HepG2 (cell line): ENCODE results near the gene AMD1. TPM values are rescaled to one million over a fixed set of nuclear protein-coding genes. Genes with fewer than 3 reads are reported as not detected.

ENCODE experiments used
- CHCHD3 ChIP-seq: sonication (generic); formaldehyde crosslinking; IDR thresholded peaks from 2 replicates; pipeline ENCODE4 v1.8.0; 2022; ENCODE audit warnings: mild to moderate bottlenecking, missing genetic modification reagents, moderate library complexity
- CHD2 ChIP-seq: IDR thresholded peaks from 2 replicates; pipeline ENCODE4 v1.6.1; 2011; ENCODE audit warnings: low read depth, low read length, improper control_type of control experiment
- FLYWCH1 ChIP-seq: sonication (generic); formaldehyde crosslinking; IDR thresholded peaks from 2 replicates; pipeline ENCODE4 v1.8.1; 2023; ENCODE audit warnings: mild to moderate bottlenecking, missing genetic modification reagents
- GLI4 ChIP-seq: sonication (generic); formaldehyde crosslinking; IDR thresholded peaks from 2 replicates; pipeline ENCODE4 v1.5.1; 2020; ENCODE audit warnings: missing genetic modification reagents, mild to moderate bottlenecking, moderate library complexity, borderline replicate concordance
- GMEB2 ChIP-seq: IDR thresholded peaks from 2 replicates; pipeline ENCODE4 v1.6.1; 2016; ENCODE audit warnings: missing biosample characterization, missing genetic modification reagents, low read depth
- IRF9 ChIP-seq: sonication (generic); formaldehyde crosslinking; IDR thresholded peaks from 2 replicates; pipeline ENCODE4 v1.8.0; 2022; ENCODE audit warnings: missing genetic modification reagents, mild to moderate bottlenecking, borderline replicate concordance
- KDM5A ChIP-seq: fragments of 200-600 bp; sonication (generic); IDR thresholded peaks from 2 replicates; pipeline ENCODE4 v1.7.0; 2018; ENCODE audit warnings: antibody characterized with exemption, mild to moderate bottlenecking, low read length, borderline replicate concordance
- MED1 ChIP-seq: sonication (generic); formaldehyde crosslinking; IDR thresholded peaks from 2 replicates; pipeline ENCODE4 v1.4.0; 2020; ENCODE audit warnings: missing genetic modification reagents
- NFKBIZ ChIP-seq: IDR thresholded peaks from 2 replicates; pipeline ENCODE4 v1.6.1; 2018; ENCODE audit warnings: missing genetic modification reagents, missing compliant biosample characterization
- NR2F2 ChIP-seq: IDR thresholded peaks from 2 replicates; pipeline ENCODE4 v1.6.1; 2012; ENCODE audit warnings: low read depth, inconsistent platforms, borderline replicate concordance
- PBX2 ChIP-seq: IDR thresholded peaks from 2 replicates; pipeline ENCODE4 v1.6.1; 2016; ENCODE audit warnings: control low read depth
- SMC3 ChIP-seq: IDR thresholded peaks from 2 replicates; pipeline ENCODE4 v1.6.1; 2011; ENCODE audit warnings: low read length, improper control_type of control experiment
- SRSF1 ChIP-seq: fragments of 200-400 bp; formaldehyde crosslinking; optimal IDR thresholded peaks from 2 replicates; pipeline ENCODE3; 2017; ENCODE audit warnings: mild to moderate bottlenecking, low read depth, low read length, moderate library complexity
- STAT5B ChIP-seq: sonication (generic); formaldehyde crosslinking; IDR thresholded peaks from 2 replicates; pipeline ENCODE4 v1.4.0; 2020; ENCODE audit warnings: missing genetic modification reagents
- TCF7 ChIP-seq: sonication (generic); IDR thresholded peaks from 2 replicates; pipeline ENCODE4 v1.6.1; 2016; ENCODE audit warnings: antibody characterized with exemption, low read depth
- ZBTB1 ChIP-seq: sonication (generic); formaldehyde crosslinking; IDR thresholded peaks from 2 replicates; pipeline ENCODE4 v1.4.0; 2020; ENCODE audit warnings: missing genetic modification reagents, borderline replicate concordance
- ZFP37 ChIP-seq: sonication (generic); formaldehyde crosslinking; IDR thresholded peaks from 2 replicates; pipeline ENCODE4 v1.4.0; 2020; ENCODE audit warnings: missing genetic modification reagents, borderline replicate concordance
- ZNF225 ChIP-seq: sonication (generic); formaldehyde crosslinking; IDR thresholded peaks from 2 replicates; pipeline ENCODE4 v1.4.0; 2020; ENCODE audit warnings: mild to moderate bottlenecking, missing genetic modification reagents
- ZNF326 ChIP-seq: sonication (generic); formaldehyde crosslinking; IDR thresholded peaks from 2 replicates; pipeline ENCODE4 v1.4.0; 2020; ENCODE audit warnings: missing genetic modification reagents, borderline replicate concordance
- ZNF510 ChIP-seq: sonication (generic); formaldehyde crosslinking; IDR thresholded peaks from 2 replicates; pipeline ENCODE4 v1.4.0; 2020; ENCODE audit warnings: low read depth, mild to moderate bottlenecking, missing genetic modification reagents
- polyA plus RNA-seq, 8 experiments: library from polyadenylated mRNA; depleted of rRNA in 3 of 8; stranded (reverse) in 7 of 8; unstranded in 1 of 8; fragments of >200 nt; fragmentation: Illumina TruSeq in 4 of 8; extraction: Trizol in 4 of 8; gene quantifications; 2 replicates each; pipeline versions ENCODE4 v1.2.1 to v1.2.3, GENCODE V29; 2011 to 2016; ENCODE audit warnings: low read depth in 4 of 8, missing spikeins in 1 of 8, mixed read lengths in 1 of 8; ENCODE audit not compliant: insufficient read depth in 1 of 8
- total RNA-seq, 5 experiments: library from RNA; depleted of rRNA; stranded (reverse); fragments of >200 nt; fragmentation: Illumina TruSeq; extraction: Trizol; gene quantifications; 2 replicates each; pipeline ENCODE4 v1.2.3, GENCODE V29; 2016; ENCODE audit warnings: low read depth in 1 of 5
- TF ChIP-seq, protein P1 (sequence below): sonication (generic); IDR thresholded peaks from 2 replicates; pipeline ENCODE4 v1.6.1; 2016; ENCODE audit warnings: low read depth, borderline replicate concordance
- TF ChIP-seq, protein P2 (sequence below): sonication (generic); formaldehyde crosslinking; conservative IDR thresholded peaks from 2 replicates; pipeline ENCODE4 v1.4.0; 2020; ENCODE audit warnings: missing genetic modification reagents
- TF ChIP-seq, protein P3 (sequence below): sonication (generic); formaldehyde crosslinking; IDR thresholded peaks from 2 replicates; pipeline ENCODE4 v1.5.0; 2020; ENCODE audit warnings: mild to moderate bottlenecking, low read depth, missing genetic modification reagents, borderline replicate concordance

The AMD1 gene
- total and polyA plus RNA-seq, 2 of the 13 experiments (the other 11 are each of a cell fraction or from before 2014, with no cell fraction given), result 108 to 123 TPM

DNA sequence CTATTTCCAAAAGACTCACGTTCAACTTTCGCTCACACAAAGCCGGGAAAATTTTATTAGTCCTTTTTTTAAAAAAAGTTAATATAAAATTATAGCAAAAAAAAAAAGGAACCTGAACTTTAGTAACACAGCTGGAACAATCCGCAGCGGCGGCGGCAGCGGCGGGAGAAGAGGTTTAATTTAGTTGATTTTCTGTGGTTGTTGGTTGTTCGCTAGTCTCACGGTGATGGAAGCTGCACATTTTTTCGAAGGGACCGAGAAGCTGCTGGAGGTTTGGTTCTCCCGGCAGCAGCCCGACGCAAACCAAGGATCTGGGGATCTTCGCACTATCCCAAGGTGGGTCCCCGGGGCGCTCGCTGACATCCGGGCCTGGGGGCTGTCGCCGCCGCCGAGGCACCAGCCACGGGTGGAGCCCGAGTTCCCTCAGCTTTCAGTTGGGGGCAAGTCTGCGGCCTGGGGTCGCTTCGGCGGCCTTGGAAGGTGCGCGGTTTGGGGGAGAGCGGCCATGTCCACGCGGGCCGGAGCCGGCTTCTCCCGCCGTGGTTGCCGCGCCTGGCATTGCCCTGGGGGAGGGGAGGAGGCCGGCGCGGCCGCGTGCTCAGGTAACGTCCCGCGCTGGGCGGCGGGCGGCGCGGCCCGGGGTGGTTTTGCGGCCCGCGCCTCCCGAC lies 429 bp downstream of the AMD1 start (continued):
- TF ChIP-seq GMEB2 (no peak), ZBTB1 (CRISPR knock-in tag) (no peak), NR2F2 (no peak), SRSF1 (no peak), CHCHD3 (CRISPR knock-in tag) (0 out of 2 replicates have a peak, but pooled peaks have one; percentile 67), ZNF510 (CRISPR knock-in tag) (no peak), MED1 (CRISPR knock-in tag) (no peak), ZNF326 (no peak), TCF7 (no peak), NFKBIZ (no peak), IRF9 (CRISPR knock-in tag) (no peak), ZFP37 (CRISPR knock-in tag) (0 out of 2 replicates have a peak, but pooled peaks have one; percentile 3), ZNF225 (no peak), CHD2 (no peak), KDM5A (peak; percentile 40; the same call in 1 of the 2 replicates), SMC3 (peak; percentile 1; the same call in 1 of the 2 replicates), GLI4 (CRISPR knock-in tag) (no peak), FLYWCH1 (CRISPR knock-in tag) (no peak), PBX2 (no peak), STAT5B (CRISPR knock-in tag) (no peak)
- TF ChIP-seq, protein P1, sequence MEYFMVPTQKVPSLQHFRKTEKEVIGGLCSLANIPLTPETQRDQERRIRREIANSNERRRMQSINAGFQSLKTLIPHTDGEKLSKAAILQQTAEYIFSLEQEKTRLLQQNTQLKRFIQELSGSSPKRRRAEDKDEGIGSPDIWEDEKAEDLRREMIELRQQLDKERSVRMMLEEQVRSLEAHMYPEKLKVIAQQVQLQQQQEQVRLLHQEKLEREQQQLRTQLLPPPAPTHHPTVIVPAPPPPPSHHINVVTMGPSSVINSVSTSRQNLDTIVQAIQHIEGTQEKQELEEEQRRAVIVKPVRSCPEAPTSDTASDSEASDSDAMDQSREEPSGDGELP, result no peak
- TF ChIP-seq, protein P2, sequence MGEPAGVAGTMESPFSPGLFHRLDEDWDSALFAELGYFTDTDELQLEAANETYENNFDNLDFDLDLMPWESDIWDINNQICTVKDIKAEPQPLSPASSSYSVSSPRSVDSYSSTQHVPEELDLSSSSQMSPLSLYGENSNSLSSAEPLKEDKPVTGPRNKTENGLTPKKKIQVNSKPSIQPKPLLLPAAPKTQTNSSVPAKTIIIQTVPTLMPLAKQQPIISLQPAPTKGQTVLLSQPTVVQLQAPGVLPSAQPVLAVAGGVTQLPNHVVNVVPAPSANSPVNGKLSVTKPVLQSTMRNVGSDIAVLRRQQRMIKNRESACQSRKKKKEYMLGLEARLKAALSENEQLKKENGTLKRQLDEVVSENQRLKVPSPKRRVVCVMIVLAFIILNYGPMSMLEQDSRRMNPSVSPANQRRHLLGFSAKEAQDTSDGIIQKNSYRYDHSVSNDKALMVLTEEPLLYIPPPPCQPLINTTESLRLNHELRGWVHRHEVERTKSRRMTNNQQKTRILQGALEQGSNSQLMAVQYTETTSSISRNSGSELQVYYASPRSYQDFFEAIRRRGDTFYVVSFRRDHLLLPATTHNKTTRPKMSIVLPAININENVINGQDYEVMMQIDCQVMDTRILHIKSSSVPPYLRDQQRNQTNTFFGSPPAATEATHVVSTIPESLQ (CRISPR knock-in tag), result no peak
- TF ChIP-seq, protein P3, sequence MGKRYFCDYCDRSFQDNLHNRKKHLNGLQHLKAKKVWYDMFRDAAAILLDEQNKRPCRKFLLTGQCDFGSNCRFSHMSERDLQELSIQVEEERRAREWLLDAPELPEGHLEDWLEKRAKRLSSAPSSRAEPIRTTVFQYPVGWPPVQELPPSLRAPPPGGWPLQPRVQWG (CRISPR knock-in tag), result no peak
